HG03571 (cell line): Measurements from ENCODE around the gene SART3.
"Not testable (repeated sequence)": the region's sequence is repeated elsewhere in the genome, so short reads cannot be mapped to it uniquely, and the experiment has no call there.

ENCODE experiments used
- ATAC-seq: cut with Tn5 transposase; IDR thresholded peaks from one replicate; pipeline ENCODE4 v1.9.1; 2021; ENCODE audit not compliant: unreplicated experiment

The SART3 gene

GRCh38 chr12:108582509-108582908, 21.5 kb upstream of the SART3 start:
- no peak for ATAC-seq

GRCh38 chr12:108581311-108582227, 20.6 kb upstream of the SART3 start:
- ATAC-seq: no peak

- ATAC-seq: no peak
Observed at GRCh38 chr12:108580531-108580930, 19.6 kb upstream of the SART3 start.

- ATAC-seq: no peak
Observed at GRCh38 chr12:108578813-108579212, 17.8 kb upstream of the SART3 start.

- ATAC-seq: no peak
Observed at GRCh38 chr12:108578264-108578663, 17.3 kb upstream of the SART3 start.

- ATAC-seq: no peak
Observed at GRCh38 chr12:108577458-108577857, 16.5 kb upstream of the SART3 start.

GRCh38 chr12:108576660-108577234, 15.8 kb upstream of the SART3 start:
- ATAC-seq: no peak

GRCh38 chr12:108575199-108575912, 14.4 kb upstream of the SART3 start:
- ATAC-seq: no peak

GRCh38 chr12:108574276-108574675, 13.3 kb upstream of the SART3 start:
- not testable (repeated sequence) for ATAC-seq

GRCh38 chr12:108573317-108573716, 12.3 kb upstream of the SART3 start:
- ATAC-seq: no peak

GRCh38 chr12:108572166-108572790, 11.3 kb upstream of the SART3 start:
- ATAC-seq: peak; percentile 13

GRCh38 chr12:108571609-108572165, 10.7 kb upstream of the SART3 start:
- no peak for ATAC-seq

GRCh38 chr12:108570743-108571608, 10.0 kb upstream of the SART3 start:
- ATAC-seq: no peak

- ATAC-seq: peak; percentile 82
Observed at GRCh38 chr12:108568338-108569154, 7.6 kb upstream of the SART3 start.

- no peak for ATAC-seq
Observed at GRCh38 chr12:108567406-108568337, 6.7 kb upstream of the SART3 start.

GRCh38 chr12:108566452-108566851, 5.5 kb upstream of the SART3 start:
- no peak for ATAC-seq

GRCh38 chr12:108565976-108566375, 5.0 kb upstream of the SART3 start:
- ATAC-seq: no peak

GRCh38 chr12:108565146-108565545, 4.2 kb upstream of the SART3 start:
- no peak for ATAC-seq
